K562 (cell line): ENCODE data around the gene ID1. TPM values are rescaled to one million over a fixed set of nuclear protein-coding genes. Genes with fewer than 3 reads are reported as not detected.

ENCODE experiments used
- ATF3 ChIP-seq, 2 experiments: fragments of 450-650 bp in 1 of 2; sonication (generic) in 1 of 2; formaldehyde crosslinking in 1 of 2; IDR thresholded peaks in 1 of 2; conservative IDR thresholded peaks in 1 of 2; 2 replicates each; pipeline versions ENCODE4 v1.6.1 to v1.8.1; 2016 to 2023; ENCODE audit warnings: mild to moderate bottlenecking in 2 of 2, moderate library complexity in 2 of 2, inconsistent platforms in 1 of 2, missing genetic modification reagents in 1 of 2
- ATF7 ChIP-seq: fragments of 450-650 bp; IDR thresholded peaks from 2 replicates; pipeline ENCODE4 v1.7.1; 2014; ENCODE audit warnings: mild to moderate bottlenecking, moderate library complexity
- BRCA1 ChIP-seq, 2 experiments: fragments of 450-650 bp in 1 of 2; sonication (generic) in 1 of 2; formaldehyde crosslinking in 1 of 2; IDR thresholded peaks; 2 replicates each; pipeline versions ENCODE4 v1.5.0 to v1.6.1; 2017 to 2020; ENCODE audit warnings: mild to moderate bottlenecking in 1 of 2, missing genetic modification reagents in 1 of 2
- BRF1 ChIP-seq: IDR thresholded peaks from 3 replicates; pipeline ENCODE4 v1.6.1; 2011; ENCODE audit warnings: borderline replicate concordance, mild to moderate bottlenecking; ENCODE audit not compliant: insufficient read length; ENCODE audit errors: extremely low read depth
- CBFB ChIP-seq: sonication (generic); formaldehyde crosslinking; IDR thresholded peaks from 2 replicates; pipeline ENCODE4 v1.4.0; 2020; ENCODE audit warnings: mild to moderate bottlenecking, missing genetic modification reagents
- CEBPG ChIP-seq, 3 experiments: fragments of 200-800 bp in 1 of 3; sonication (Bioruptor generic) in 1 of 3; sonication (generic) in 1 of 3; formaldehyde crosslinking in 1 of 3; IDR thresholded peaks in 2 of 3; conservative IDR thresholded peaks in 1 of 3; 2 replicates each; pipeline versions ENCODE4 v1.6.1 to v1.8.0; 2016 to 2022; ENCODE audit warnings: missing compliant biosample characterization in 2 of 3, missing genetic modification characterization in 2 of 3, mild to moderate bottlenecking in 1 of 3, missing genetic modification reagents in 1 of 3
- NCOR1 ChIP-seq: fragments of 450-650 bp; IDR thresholded peaks from 2 replicates; pipeline ENCODE4 v1.6.1; 2016; ENCODE audit warnings: mild to moderate bottlenecking, moderate library complexity
- NFE2L1 ChIP-seq: fragments of 450-650 bp; IDR thresholded peaks from 2 replicates; pipeline ENCODE4 v1.6.1; 2016; ENCODE audit warnings: missing genetic modification characterization, low read depth, mild to moderate bottlenecking, missing compliant biosample characterization, moderate library complexity, borderline replicate concordance
- NR2F6 ChIP-seq: fragments of 450-650 bp; formaldehyde crosslinking; IDR thresholded peaks from 2 replicates; pipeline ENCODE4 v1.4.0; 2020; ENCODE audit warnings: mild to moderate bottlenecking
- PHF21A ChIP-seq: fragments of 450-650 bp; IDR thresholded peaks from 2 replicates; pipeline ENCODE4 v1.6.1; 2017; ENCODE audit warnings: low read depth, borderline replicate concordance
- TBL1XR1 ChIP-seq, 2 experiments: IDR thresholded peaks; 2 replicates each; pipeline ENCODE4 v1.6.1; 2012; ENCODE audit warnings: improper control_type of control experiment in 2 of 2, low read length in 2 of 2, mild to moderate bottlenecking in 1 of 2
- TCF7L2 ChIP-seq: fragments of 150-350 bp; IDR thresholded peaks from 2 replicates; pipeline ENCODE4 v1.6.1; 2016; ENCODE audit warnings: low read depth, mild to moderate bottlenecking, low read length, moderate library complexity
- ZBTB1 ChIP-seq: sonication (generic); formaldehyde crosslinking; IDR thresholded peaks from 2 replicates; pipeline ENCODE4 v1.8.1; 2023; ENCODE audit warnings: missing genetic modification reagents, low read depth, mild to moderate bottlenecking, borderline replicate concordance
- ZNF184 ChIP-seq: sonication (generic); formaldehyde crosslinking; IDR thresholded peaks from 2 replicates; pipeline ENCODE4 v1.5.0; 2020; ENCODE audit warnings: missing genetic modification reagents
- ZNF436 ChIP-seq: fragments of 250-450, 450-650 bp; sonication (Bioruptor Pico); formaldehyde crosslinking; IDR thresholded peaks from 2 replicates; pipeline ENCODE4 v1.7.0; 2020; ENCODE audit warnings: mild to moderate bottlenecking
- ZNF507 ChIP-seq: conservative IDR thresholded peaks from 2 replicates; pipeline ENCODE4 v1.6.1; 2017; ENCODE audit warnings: missing genetic modification characterization, missing compliant biosample characterization
- ZNF584 ChIP-seq: fragments of 200-800 bp; sonication (Bioruptor generic); IDR thresholded peaks from 2 replicates; pipeline ENCODE4 v1.6.1; 2016; ENCODE audit warnings: low read depth, mild to moderate bottlenecking, missing genetic modification characterization, missing compliant biosample characterization
- ZNF589 ChIP-seq: fragments of 200-800 bp; sonication (Bioruptor generic); IDR thresholded peaks from 2 replicates; pipeline ENCODE4 v1.6.1; 2016; ENCODE audit warnings: low read depth, missing genetic modification characterization, missing compliant biosample characterization
- ZNF76 ChIP-seq: fragments of 250-450 bp; sonication (Bioruptor Pico); IDR thresholded peaks from 2 replicates; pipeline ENCODE4 v1.4.0; 2020; ENCODE audit warnings: mild to moderate bottlenecking, moderate library complexity, borderline replicate concordance
- ZNF778 ChIP-seq: fragments of 450-650 bp; formaldehyde crosslinking; IDR thresholded peaks from 2 replicates; pipeline ENCODE4 v1.4.0; 2020; ENCODE audit warnings: mild to moderate bottlenecking, moderate library complexity
- polyA plus RNA-seq, 8 experiments: library from polyadenylated mRNA; depleted of rRNA in 4 of 8; stranded (reverse) in 5 of 8; unstranded in 3 of 8; fragments of >200 nt; fragmentation: Nextera tagmentation in 2 of 8; fragmentation: Illumina TruSeq in 1 of 8; extraction: Ambion mirVana in 2 of 8; extraction: Trizol in 1 of 8; gene quantifications; 2 replicates each; pipeline versions ENCODE4 v1.2.1 to v1.2.3, GENCODE V29; 2011 to 2014; ENCODE audit warnings: inconsistent platforms in 1 of 8, missing spikeins in 1 of 8
- total RNA-seq, 7 experiments: library from RNA; depleted of rRNA in 6 of 7; stranded (reverse); fragments of >200 nt in 6 of 7; fragmentation: Illumina TruSeq in 2 of 7; extraction: Trizol in 2 of 7; gene quantifications; 2 replicates each; pipeline versions ENCODE4 v1.2.1 to v1.2.3, GENCODE V29; 2011 to 2021; ENCODE audit warnings: low replicate concordance in 1 of 7
- TF ChIP-seq, protein P1 (sequence below): fragments of 250-450 bp; sonication (Bioruptor Pico); IDR thresholded peaks from 2 replicates; pipeline ENCODE4 v1.4.0; 2020; ENCODE audit warnings: mild to moderate bottlenecking, moderate library complexity
- TF ChIP-seq, protein P2 (sequence below): fragments of 200-800 bp; sonication (Bioruptor generic); IDR thresholded peaks from 2 replicates; pipeline ENCODE4 v1.6.1; 2017; ENCODE audit warnings: missing genetic modification characterization, missing compliant biosample characterization

ID1 gene
- total and polyA plus RNA-seq, 9 of the 15 experiments (the other 6 are each of a cell fraction or from before 2014, with no cell fraction given) = 1.4 to 358 (median 65.0) TPM

DNA sequence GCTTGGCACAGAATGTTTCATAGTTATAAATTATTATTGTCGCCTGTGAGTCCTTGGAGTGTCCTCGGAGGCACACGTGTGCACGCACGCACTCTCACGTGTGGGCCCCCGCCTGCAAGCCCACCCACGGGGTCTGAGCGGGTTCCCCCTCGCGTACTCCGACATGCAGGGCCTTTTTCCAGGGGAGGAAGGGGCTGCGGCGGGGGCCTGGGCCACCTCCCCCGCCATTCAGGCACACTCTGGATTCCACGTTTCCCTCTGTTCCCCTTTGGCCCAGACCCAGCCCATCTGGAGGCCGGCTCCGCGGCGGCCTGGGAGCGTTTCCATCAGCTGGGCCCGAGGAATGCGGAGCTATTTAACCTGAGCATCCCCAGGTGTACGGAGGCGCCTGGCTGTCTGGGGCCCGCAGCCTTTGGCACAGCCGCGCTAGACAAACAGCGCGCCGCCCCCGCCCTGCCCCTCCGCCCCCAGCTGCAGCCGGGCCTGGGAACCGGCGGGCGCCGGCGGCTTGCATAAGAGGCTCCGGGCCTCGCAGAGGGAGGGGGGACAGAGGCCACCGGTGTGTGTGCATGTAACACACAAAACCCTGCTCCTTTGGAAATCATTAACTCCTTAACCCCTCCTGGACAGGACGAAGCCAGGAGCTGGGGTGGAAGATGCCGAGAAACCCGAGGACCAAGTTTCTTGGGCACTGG, 3.3 kb downstream of the ID1 start (continued):
- peak; percentile 65 for TF ChIP-seq CEBPG (CRISPR knock-in tag; IDR thresholded peaks at IDR 0.05)
- peak; percentile 62 to 77 for TF ChIP-seq CEBPG (tag; conservative IDR thresholded peaks at IDR 0.05 in 1 of 2, IDR thresholded peaks at IDR 0.05 in 1 of 2)
- peak; percentile 35; the same call in 1 of the 2 replicates for TF ChIP-seq ATF3 (IDR thresholded peaks at IDR 0.05)
- 0 out of 2 replicates have a peak, but pooled peaks have one; percentile 7 for TF ChIP-seq ATF3 (CRISPR knock-in tag; conservative IDR thresholded peaks at IDR 0.05)
- peak; percentile 84 for TF ChIP-seq NCOR1
- no peak for TF ChIP-seq ZBTB1 (CRISPR knock-in tag)
- TF ChIP-seq, protein P1, sequence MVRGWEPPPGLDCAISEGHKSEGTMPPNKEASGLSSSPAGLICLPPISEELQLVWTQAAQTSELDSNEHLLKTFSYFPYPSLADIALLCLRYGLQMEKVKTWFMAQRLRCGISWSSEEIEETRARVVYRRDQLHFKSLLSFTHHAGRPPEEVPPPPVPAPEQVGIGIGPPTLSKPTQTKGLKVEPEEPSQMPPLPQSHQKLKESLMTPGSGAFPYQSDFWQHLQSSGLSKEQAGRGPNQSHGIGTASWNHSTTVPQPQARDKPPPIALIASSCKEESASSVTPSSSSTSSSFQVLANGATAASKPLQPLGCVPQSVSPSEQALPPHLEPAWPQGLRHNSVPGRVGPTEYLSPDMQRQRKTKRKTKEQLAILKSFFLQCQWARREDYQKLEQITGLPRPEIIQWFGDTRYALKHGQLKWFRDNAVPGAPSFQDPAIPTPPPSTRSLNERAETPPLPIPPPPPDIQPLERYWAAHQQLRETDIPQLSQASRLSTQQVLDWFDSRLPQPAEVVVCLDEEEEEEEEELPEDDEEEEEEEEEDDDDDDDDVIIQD (CRISPR knock-in tag) = no peak
- TF ChIP-seq ZNF589 = no peak
- TF ChIP-seq BRCA1 (IDR thresholded peaks at IDR 0.05) = no peak
- no peak for TF ChIP-seq BRCA1 (CRISPR knock-in tag; IDR thresholded peaks at IDR 0.05)
- TF ChIP-seq BRF1 = no peak
- TF ChIP-seq NR2F6 = no peak
- TF ChIP-seq TCF7L2 = no peak
- TF ChIP-seq ATF7 = peak; percentile 36; the same call in 1 of the 2 replicates
- TF ChIP-seq, protein P2, sequence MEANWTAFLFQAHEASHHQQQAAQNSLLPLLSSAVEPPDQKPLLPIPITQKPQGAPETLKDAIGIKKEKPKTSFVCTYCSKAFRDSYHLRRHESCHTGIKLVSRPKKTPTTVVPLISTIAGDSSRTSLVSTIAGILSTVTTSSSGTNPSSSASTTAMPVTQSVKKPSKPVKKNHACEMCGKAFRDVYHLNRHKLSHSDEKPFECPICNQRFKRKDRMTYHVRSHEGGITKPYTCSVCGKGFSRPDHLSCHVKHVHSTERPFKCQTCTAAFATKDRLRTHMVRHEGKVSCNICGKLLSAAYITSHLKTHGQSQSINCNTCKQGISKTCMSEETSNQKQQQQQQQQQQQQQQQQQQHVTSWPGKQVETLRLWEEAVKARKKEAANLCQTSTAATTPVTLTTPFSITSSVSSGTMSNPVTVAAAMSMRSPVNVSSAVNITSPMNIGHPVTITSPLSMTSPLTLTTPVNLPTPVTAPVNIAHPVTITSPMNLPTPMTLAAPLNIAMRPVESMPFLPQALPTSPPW = peak; percentile 91
- TF ChIP-seq ZNF436 (CRISPR knock-in tag) = no peak
- no peak for TF ChIP-seq CBFB (CRISPR knock-in tag)
- no peak for TF ChIP-seq ZNF507
- TF ChIP-seq ZNF184 (CRISPR knock-in tag) = no peak
- TF ChIP-seq ZNF778 = no peak
- peak; percentile 36 to 50; a peak in 2 of 4 replicates for TF ChIP-seq TBL1XR1 (IDR thresholded peaks at IDR 0.05; ENCODE audit: low read length in 2 of 2)
- TF ChIP-seq PHF21A = no peak
- TF ChIP-seq ZNF76 (CRISPR knock-in tag) = peak; percentile 26; the same call in 1 of the 2 replicates
- TF ChIP-seq NFE2L1 = no peak
- no peak for TF ChIP-seq ZNF584
